Measurements from ENCODE around the gene CHD2.

The CHD2 gene

DNA sequence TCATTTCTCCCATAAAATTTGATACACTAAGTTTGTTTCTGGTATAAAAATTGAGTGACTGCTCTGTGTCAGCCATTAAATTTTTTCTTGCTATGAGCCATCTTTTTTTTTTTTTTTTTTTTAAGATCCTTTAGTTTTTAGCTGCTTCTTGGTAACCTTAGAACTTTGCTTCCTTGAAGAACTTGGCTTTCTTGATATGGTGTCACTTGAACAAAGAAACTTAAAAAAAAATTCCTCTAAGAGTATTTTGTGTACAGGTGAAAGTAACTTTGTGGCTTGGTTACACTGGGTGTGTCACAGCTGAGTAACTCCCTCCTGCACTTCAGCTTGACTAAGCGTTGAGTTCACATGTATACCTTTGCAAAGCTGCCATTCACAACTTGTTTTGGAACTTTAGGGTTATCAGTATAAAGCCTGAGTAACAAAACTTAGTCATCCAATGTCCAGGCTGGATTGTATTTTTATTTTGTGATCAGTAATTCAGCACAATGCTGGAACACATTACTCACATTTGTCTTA is 6.5 kb downstream of the CHD2 start:
- no peak for DNase-seq

DNA sequence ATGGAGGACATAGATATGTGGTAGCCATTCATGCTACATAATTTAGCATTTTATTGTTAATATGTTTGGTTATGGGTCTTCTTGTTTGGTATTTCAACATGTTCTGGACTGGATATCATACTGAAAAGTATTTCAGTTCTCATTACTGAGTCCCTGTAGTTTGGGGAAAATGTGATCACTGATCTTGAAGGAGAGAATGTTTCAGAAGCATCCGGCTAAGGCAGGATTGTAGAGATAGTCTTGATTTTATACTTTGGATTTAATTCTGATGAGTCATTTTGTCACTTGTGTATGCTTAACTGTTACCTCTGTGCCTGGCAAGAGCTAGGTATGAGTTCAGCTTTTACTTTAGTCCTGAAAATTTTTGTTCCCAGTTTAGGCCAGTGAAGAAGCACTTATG is 7.1 kb downstream of the CHD2 start:
- DNase-seq, result no peak

DNA sequence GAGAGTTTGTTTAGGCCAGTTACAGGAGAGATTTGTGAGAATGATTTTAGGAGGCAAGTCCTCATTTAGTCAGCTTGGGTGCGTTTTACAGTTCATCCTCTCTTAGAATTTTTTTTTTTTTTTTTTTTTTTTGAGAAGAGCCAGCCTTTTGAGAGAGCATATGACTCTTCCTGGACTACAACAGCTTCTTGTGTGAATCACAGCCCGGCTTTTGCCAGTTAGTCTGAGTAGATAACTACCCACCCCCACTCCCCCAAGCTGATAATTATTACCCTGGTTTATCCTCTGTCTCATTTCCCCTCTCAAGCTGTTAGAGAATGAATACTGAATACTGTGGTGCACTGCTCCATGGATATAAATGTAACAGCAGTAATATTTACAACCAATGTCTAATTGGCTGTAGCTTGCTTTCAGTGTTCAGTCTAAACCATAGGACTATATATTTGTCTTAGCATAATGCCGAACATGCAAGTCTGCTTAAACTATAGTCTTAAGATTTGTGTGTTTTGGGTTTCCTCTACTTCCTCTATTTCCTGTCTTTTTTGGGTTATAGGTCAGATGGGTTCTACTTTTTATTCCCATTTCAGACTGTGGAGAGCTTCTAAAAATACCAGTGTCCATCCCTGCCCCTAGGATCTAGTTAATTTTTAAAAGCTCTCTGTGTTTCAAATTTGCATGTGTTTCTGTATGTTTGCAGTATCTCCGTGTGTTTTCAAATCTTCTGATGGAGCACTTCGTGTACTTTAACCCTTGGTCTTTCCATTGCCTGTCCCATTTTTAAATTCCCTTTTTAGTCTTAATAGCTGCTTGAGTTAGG is 8.0 kb downstream of the CHD2 start:
- peak; percentile 82 for DNase-seq

DNA sequence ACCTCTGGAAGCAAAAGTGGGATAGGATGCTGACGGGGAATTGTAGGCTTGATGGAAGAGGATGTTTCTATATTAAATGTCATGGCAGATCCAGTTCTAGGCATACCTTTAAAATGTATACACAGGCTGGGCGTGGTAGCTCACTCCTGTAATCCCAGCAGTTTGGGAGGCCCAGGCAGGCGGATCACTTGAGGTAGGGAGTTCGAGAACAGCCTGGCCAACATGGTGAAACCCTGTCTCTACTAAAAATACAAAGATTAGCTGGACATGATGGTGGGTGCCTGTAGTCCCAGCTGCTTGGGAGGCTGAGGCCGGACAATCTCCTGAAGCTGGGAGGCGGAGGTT is 8.6 kb downstream of the CHD2 start:
- DNase-seq, result no peak

DNA sequence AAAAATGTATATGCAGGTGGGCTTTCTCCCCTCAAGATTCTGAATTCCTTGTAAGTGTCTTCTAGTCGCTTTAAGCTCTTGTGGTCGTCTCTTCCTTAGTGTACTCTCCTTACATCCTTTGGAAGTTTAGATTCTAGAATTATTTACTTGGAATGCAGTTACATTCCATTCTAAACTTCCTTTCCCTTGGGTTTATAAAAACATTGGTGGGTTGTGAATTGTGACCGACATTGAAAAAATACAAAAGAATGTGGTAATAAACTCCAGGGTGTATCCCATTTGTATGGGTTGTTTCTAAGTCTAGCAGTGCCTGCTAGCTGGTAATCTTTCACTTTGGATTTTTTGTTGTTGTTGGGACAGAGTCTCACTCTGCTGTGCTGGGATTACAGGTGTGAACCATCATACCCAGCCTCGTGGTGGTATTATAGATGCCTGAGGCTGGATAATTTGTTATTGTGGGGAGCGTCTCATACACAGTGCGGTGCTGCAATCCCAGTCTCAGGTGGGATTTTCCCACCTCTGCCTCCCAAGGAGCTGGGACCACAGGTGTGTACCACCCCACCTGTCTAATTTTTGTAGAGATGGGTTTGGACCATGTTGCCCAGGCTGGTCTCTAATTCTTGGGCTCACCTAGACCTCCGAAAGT is 9.1 kb downstream of the CHD2 start:
- DNase-seq, result no peak

DNA sequence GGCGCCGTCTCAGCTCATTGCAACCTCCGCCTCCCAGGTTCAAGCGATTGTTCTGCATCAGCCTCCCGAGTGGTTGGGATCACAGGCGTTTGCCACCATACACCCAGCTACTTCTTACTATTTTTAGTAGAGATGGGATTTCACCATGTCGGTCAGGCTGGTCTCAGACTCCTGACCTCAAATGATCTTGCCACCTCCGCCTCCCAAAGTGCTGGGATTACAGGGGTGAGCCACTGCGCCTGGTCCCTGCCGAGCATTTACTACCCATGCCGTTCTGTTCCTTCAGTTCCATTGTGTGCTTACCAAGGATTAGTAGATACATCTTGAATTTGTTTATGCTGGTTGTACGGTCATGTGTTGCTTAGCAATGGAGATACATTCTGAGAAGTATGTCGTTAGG is 10.3 kb downstream of the CHD2 start:
- DNase-seq, result no peak

DNA sequence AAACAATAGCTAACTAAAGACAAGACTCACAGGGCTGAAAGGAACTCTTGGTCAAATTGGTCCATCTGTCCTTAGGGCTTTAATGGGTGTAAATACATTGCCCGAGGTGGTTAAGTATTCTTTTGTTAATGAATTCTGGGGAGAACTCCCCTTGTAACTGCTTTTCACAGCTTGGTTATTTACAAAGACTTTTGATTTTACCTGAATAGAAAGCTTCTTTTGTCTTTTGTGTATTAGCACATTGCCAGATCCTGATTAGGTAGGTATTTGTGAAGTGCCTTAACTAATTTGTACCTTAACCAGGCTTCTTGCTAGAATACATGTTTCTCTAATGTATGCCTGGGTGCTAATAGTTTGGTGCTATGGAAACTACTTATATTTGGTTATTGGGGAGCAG is 14.0 kb downstream of the CHD2 start:
- DNase-seq, result peak; percentile 82

DNA sequence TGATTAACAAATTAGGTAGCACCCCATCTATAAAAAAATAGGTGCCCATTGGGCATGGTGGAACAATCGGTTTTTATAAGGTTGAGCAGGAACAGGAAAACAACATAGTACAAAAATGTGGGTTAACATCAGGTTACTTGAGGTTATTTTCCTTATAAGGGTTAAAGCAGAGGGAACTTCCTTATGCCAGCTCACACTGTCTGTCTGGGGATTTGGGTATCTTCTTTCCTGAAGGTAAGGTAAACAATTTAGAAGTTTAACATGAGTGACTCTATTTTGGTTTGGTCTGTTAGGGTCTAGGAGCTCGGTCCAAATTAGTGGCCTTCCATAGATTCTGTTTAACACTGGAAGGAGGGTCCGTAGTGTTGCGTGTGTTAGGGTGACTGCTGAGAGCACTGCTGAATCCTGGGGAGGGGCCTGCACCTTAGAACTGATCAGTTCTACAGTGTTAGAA is 14.7 kb downstream of the CHD2 start:
- DNase-seq, result no peak

DNA sequence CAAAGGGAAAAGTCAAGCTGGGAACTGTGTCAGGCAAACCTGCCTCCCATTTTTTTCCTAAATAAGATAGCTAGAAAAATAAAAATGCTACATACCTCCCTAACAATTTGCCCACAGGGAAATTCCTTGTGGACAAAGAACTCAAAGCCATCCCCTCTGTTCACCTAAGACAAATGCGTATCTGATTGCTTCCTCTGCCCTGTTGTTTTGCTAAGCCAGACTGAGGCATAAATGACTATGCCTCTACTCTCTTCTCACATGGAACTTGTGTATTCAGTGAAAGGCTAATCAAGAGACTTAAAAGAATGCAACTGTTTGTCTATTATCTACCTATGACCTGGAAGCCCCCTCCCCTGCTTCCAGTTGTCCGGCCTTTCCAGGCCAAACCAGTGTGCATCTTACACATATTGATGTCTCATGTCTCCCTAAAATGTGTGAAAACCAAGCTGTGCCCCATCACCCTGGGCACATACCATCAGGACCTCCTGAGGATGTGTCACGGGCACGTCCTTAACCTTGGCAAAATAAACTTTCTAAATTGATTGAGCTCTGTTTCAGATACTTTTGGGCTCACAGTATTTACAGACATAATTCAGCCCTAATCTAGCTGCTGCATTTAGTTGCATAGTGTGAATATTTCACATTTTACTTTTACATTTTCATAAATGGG is 15.8 kb downstream of the CHD2 start:
- DNase-seq, result no peak

DNA sequence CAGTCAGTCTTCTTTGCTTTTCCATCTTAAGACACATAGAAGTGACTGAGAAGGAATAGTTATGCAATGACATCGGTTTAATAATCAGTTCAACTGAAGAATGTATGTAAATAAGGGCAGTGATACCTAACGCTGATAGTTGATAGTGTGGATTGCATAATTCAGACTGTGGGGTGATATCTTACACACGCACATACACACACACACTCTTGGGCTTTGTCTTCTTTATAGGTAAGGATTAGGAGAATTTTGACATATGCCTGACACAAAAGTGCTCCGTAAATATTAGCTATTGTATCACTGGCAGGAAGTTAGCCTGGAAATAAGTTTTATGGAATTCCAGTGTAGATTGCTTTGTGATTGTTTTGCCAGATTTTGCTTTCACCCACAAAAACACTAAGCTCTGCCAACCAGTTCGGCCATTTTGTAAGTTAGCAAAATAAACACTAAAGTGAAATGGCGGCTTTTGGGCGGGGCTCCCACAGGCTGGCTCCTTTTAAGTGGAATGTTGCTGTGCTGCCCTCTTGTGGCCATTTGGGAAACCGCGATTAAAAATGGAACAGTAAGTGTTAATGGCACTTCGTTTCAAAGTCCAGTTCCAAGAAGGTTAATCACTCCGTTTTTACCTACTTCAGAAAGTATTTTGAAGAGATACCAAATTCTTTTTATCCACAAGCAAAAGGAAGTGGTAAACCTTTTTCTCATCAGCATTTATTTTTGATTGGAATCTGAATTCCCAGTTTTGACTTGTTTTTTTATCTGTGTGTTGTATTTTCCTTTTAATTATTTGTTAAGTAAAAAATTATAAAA is 17.7 kb downstream of the CHD2 start:
- peak; percentile 90 for DNase-seq

DNA sequence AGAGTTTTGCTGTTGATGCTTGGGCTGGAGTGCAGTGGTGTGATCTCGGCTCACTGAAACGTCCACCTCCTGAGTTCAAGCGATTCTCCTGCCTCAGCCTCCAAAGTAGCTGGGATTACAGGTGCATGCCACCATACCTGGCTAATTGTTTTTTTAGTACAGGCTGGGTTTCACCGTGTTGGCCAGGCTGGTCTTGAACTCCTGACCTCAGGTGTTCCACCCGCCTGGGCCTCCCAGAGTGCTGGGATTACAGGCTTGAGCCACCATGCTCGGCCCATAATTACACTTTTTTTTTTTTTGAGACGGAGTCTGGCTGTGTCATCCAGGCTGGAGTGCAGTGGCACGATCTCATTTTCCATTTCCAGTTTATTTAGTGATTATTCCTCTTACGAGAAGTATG is 18.8 kb downstream of the CHD2 start:
- peak; percentile 13 for DNase-seq

DNA sequence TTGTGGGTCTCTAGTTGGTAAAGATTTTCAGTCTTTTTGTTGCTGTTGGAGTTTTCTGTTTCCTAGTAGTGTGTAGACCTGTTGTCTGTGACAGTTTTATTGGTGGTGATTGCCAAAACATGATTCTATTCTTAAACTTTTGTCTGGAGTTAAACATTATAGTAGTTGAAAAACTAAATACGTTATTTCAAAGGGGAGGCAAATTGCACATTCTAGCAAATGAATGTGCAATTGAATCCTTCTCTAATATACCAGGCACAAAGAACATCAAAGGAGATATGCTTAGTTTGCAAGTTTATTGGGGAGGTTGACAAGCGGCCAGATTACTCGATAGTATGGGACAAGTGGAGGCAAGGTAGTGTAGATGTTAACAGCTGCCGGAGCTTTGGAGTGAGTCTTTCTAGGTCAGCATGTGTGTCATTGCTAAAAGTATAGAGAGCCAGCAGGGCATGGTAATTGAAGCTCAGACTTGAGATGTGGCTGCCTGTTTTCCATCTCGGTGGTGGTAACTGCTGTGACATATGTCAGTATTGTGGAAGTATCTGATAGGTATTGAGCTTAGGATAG is 20.6 kb downstream of the CHD2 start:
- no peak for DNase-seq

DNA sequence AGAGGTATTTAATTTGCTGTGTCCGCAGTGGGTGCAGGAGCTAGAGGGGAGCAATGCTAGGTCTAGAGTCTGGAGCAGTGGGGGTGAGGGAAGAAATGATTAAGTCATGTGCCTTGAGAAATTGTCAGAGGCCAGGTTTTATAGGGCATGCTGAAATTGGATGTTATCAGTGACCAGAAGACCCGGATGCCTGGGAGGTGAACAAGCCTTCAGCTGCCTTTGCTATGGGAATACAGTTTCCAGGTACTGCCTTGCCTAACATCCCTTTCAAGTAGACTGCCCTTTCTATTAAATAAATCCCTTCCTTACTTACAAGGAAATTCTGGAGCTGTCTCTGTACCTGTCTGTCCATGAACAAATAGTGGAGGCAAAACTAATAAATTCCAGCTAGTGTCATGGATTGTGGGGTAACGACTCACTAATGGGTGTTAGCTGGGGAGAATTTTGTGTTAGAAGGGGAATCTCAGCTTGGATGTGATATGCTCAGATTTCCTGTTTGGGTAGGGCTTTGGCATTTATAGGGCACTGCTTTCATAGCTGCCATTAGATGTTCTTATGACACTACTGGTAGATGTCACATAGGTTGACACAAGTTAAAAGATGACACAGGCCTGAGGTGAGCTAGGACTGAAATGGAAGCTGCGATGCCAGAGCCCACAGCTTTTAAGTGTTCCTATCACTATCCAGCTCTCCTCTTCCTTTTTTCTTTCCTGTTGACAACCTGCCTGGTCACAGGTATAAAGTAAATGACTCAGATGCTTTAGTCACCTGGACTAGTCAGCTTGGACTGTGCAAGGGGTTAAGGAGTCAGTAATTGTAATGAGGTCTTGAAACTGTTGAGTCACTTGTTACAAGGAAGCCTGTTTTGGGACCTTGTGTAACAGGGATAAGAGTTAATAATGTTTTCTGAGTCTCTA is 21.3 kb downstream of the CHD2 start:
- DNase-seq, result no peak

DNA sequence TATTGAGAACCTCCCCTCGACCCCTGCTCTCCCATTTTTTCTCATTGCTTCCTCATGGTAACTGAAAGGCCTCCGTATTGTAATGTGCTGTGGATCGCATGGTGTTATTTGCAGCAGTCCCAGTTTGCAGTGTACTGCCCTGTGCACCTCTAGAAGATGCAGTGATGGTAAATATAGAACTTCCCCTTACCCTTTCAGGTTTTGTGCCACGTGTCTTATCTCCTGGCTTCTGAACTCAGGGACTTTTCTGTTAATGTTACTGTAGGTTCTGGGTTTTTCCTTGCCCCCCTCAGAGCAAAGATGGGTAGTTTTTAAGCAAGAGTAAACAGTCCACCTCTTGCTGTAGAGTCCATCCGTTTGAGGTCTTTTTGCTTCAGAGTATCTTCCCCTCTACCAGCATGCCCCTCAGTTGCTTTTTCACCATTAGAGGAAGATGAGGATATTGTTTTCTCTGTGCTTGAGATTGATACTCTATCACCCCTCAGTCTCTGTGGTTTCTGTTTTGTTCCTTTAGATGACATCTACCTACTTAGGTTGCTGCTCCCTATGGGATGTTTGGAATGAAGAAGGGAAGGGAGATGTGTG is 22.4 kb downstream of the CHD2 start:
- DNase-seq, result no peak

DNA sequence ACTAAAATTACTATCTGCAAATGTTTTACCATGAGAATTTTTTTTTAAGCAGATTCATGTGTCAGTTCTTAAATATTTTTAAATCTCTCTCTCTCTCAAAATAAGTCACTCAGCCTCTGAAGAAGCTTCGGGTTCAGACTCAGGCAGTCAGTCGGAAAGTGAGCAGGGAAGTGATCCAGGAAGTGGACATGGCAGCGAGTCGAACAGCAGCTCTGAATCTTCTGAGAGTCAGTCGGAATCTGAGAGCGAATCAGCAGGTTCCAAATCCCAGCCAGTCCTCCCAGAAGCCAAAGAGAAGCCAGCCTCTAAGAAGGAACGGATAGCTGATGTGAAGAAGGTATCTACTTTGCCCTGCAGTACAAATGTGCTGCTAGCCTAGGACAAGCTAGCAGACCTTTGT is 24.1 kb downstream of the CHD2 start:
- DNase-seq, result no peak

DNA sequence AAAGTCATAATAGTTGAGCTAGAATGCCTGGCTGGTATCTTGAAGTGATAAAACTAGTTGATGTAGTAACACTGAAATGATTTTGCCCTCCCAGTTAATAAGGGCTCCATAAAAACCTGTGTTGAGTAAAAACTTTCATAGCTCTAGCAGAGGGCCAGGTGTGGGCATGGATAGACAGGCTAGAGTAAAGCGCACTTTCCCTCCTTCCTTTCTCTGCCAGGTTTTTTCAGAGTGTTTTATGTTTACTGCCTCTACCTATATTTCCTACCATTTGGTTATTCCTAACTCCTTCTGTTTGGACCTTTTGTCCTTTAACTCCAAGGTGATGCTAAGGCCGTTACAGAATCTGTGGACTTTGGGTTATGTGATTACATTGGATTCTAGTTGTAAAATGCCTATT is 25.3 kb downstream of the CHD2 start:
- DNase-seq, result no peak

DNA sequence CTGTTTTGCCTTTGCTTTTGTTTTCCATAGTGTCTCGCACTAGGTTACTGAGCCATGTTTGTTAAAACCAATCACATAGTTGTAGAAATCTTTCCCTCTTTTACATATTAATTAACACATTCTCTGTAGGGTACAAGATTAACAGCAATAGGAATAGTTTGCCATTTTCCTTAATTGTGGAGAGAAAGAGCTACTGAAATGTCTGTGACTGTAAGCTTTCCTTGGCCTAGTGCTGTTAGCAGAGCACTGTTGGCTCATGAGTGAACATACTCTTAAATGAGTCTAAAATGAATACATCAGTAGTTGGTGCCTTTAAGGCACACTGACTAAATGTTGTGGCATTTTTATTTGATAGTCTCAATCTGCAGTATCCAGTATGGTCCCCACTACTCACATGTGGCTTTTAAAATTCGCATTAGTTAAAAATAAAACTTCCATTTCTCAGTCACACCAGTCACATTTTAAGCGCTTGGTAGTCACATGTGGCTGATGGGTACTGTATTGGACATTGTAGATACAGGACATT is 28.2 kb downstream of the CHD2 start:
- no peak for DNase-seq

DNA sequence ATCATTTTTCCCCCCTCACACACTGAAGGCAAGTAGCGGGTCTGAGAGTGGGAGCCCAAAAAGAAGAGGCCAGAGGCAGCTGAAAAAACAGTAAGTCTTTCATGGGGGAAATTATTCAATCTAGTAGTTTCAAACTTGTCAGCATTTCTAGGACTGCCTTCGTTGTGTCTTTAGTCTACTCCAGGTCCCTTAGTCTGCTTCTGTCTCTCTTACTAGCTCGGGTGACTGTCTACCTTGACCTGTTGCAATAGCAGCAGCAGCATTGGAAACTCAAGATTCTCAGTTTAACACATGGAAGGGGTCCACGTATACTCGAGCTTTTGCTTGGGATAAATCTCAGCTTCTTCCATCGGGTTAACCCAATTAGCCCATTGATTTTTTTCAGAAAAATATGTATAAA is 28.9 kb downstream of the CHD2 start:
- no peak for DNase-seq

DNA sequence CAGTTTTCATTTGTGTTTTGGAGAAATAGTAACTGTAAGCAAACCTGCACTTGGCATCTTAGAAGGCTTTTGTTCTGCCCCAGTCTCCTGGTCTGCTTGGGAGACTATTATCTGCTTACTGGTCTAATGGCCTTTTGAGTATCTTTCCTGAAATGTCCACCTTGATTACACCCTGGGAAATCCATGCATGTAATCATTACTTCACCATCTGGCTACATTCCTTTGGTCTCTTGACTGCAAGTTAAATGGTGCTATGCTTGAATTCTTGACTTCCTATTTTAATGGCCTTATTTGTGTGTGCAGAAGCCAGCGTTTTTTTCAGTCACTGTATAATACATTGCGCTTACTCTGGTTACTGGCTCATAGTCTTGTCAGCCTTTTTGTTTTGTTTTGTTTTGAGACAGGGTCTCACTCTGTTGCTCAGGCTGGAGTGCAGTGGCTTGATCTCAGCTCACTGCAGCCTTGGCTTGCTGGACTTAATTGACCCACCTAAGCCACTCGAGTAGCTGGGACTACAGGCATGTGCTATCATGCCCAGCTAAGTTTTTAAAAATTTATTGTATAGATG is 30.0 kb downstream of the CHD2 start:
- peak; percentile 15 for DNase-seq

DNA sequence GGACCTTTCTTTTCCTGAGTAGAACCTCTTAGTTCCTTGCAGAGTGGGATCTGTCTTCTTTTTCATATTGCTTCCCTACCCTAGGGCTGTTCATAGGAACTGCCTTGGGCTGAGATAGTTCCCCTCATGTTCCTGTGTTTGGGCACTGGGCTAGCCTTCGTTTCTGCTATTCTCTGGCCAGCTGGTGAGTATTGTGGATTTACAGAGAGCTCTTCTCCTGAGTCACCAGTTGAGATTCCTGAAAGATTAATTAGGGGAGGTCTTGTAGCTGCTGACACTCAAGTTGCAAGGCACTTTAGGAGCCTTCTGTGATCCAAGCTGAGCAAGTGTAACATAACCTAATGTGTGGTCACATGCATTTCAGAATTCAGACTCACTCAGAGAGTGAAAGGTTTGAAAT is 30.7 kb downstream of the CHD2 start:
- DNase-seq, result no peak

Measured in NCI-H69 (cell line).